ENCODE measurements around the gene COX4I1. TPM values are rescaled to one million over a fixed set of nuclear protein-coding genes. Genes with fewer than 3 reads are reported as not detected.

COX4I1 gene
- total and polyA plus RNA-seq, 2 of the 8 experiments (the other 6 are each of a cell fraction or from before 2014, with no cell fraction given), result 507 to 707 TPM

GRCh38 chr16:85798283-85798776 lies 1.2 kb upstream of the COX4I1 start:
- Histone ChIP-seq H2AK5ac (ENCODE audit: low read depth, low read length) (no peak overlapping the region), H3K9me3 (ENCODE audit: insufficient read depth in 2 of 2, low read depth in 1 of 2, low read length in 1 of 2) (no peaks in the 10 kb centered on the region), H3K4me1 (replicated peaks in 1 of 4; ENCODE audit: control insufficient read depth in 3 of 4, insufficient read depth in 4 of 4, low read length in 3 of 4) (peaks cover 0 to 3% (median 0%) of the 10 kb centered on the region in 4 experiments; a peak in 1 of 7 replicates), H2BK15ac (ENCODE audit: low read length) (no peak overlapping the region), H4K8ac (ENCODE audit: extremely low read depth, insufficient read depth, low read length) (no peak overlapping the region; the same call in 1 of the 2 replicates), H3K79me2 (ENCODE audit: control insufficient read depth in 1 of 2, insufficient read depth in 2 of 2, low read length in 2 of 2) (peaks cover 29 to 88% of the 10 kb centered on the region in 2 experiments), H3K18ac (ENCODE audit: extremely low read depth, low read length) (no peak overlapping the region), H3K4me3 (ENCODE audit: extremely low read depth in 1 of 4, insufficient read depth in 2 of 4, low read depth in 3 of 4, low read length in 4 of 4) (peak overlapping the region; percentile 82 to 97 (median 95)), H3K4ac (replicated peaks; ENCODE audit: insufficient read length, low read depth, low read length) (no peak overlapping the region), H3K14ac (ENCODE audit: insufficient read length) (no peak overlapping the region), H2BK20ac (ENCODE audit: low read length) (no peak overlapping the region), H3K9ac (replicated peaks in 1 of 4; ENCODE audit: extremely low read depth in 1 of 4, low read depth in 3 of 4, low read length in 3 of 4) (peak overlapping the region; percentile 83 to 99 (median 89)), H4K91ac (replicated peaks; ENCODE audit: insufficient read length, low read length) (no peak overlapping the region), H3K56ac (replicated peaks; ENCODE audit: insufficient read length, low read depth, low read length) (no peak overlapping the region), H3K27ac (ENCODE audit: low read depth, low read length) (0 out of 2 replicates have a peak overlapping the region, but pooled peaks have one; percentile 58), H3K4me2 (ENCODE audit: insufficient read depth in 1 of 2, low read depth in 2 of 2, low read length in 2 of 2) (peak overlapping the region; percentile 78 to 89), H3K27me3 (replicated peaks in 1 of 4; ENCODE audit: control insufficient read depth in 3 of 4, extremely low read depth in 1 of 4, insufficient read depth in 3 of 4, low read length in 3 of 4) (no peaks in the 10 kb centered on the region), H2BK5ac (ENCODE audit: low read depth, low read length) (no peak overlapping the region; the same call in 1 of the 2 replicates), H2AFZ (ENCODE audit: low read length) (no peak overlapping the region), H3K36me3 (ENCODE audit: control insufficient read depth in 2 of 4, insufficient read depth in 4 of 4, low read length in 3 of 4) (peaks cover 17 to 49% (median 27%) of the 10 kb centered on the region in 4 experiments), H4K5ac (ENCODE audit: insufficient read length, low read depth, low read length) (no peak overlapping the region), H2BK120ac (replicated peaks; ENCODE audit: low read depth, low read length) (no peak overlapping the region), H3K23me2 (ENCODE audit: low read depth, low read length) (peaks cover 6% of the 10 kb centered on the region), H3K23ac (ENCODE audit: insufficient read length) (no peak overlapping the region), H3K79me1 (ENCODE audit: low read depth, low read length) (peaks cover 11% of the 10 kb centered on the region), H4K20me1 (replicated peaks in 1 of 2; ENCODE audit: control insufficient read depth in 1 of 2, insufficient read depth in 2 of 2, low read length in 2 of 2) (peaks cover 6 to 19% of the 10 kb centered on the region in 2 experiments), H2BK12ac (ENCODE audit: low read depth, low read length) (no peak overlapping the region)
- ChIA-PET CTCF (ENCODE audit: partially characterized antibody) (interaction anchor here (1.0 kb wide), 1 partner anchor 12 kb away, joined by 3 read pairs; no protein-coding TSS in a partner anchor), POLR2A (ENCODE audit: partially characterized antibody) (interaction anchor here (0.7 to 1.6 kb wide), 4 partner anchors 9 to 48 kb away, joined by 3 to 6 read pairs (median 3); partner anchors contain the start of gene C16orf74)
- FAIRE-seq (no peak), DNase-seq (ENCODE audit: low read depth in 1 of 2, low spot score in 2 of 2) (no peak)
- WGBS, 2 experiments (ENCODE audit: extremely low coverage in 1 of 2, insufficient coverage in 1 of 2, insufficient read length in 1 of 2, insufficient replicate concordance in 2 of 2, low coverage in 1 of 2, low lambda C conversion rate in 2 of 2, missing lambda C conversion rate in 1 of 2), result 42% methylated on average over 17 of the region's 17 CpGs; no CpG with 5 or more reads in 1 of the 2 experiments
- TF ChIP-seq POLR2AphosphoS5 (IDR thresholded peaks at IDR 0.05; ENCODE audit: low read depth, low read length) (no peak), SIN3A (conservative IDR thresholded peaks at IDR 0.05 in 1 of 2, IDR thresholded peaks at IDR 0.05 in 1 of 2; ENCODE audit: low read depth in 1 of 2, low read length in 2 of 2) (no peak), SRF (IDR thresholded peaks at IDR 0.05; ENCODE audit: low read depth, low read length) (no peak), USF2 (IDR thresholded peaks at IDR 0.05; ENCODE audit: low read length) (no peak), POLR2A (IDR thresholded peaks at IDR 0.05; ENCODE audit: control extremely low read depth in 1 of 2, low read depth in 2 of 2, low read length in 2 of 2) (no peak), GABPA (IDR thresholded peaks at IDR 0.05; ENCODE audit: borderline replicate concordance, insufficient read depth, low read length) (no peak), ATF3 (IDR thresholded peaks at IDR 0.05; ENCODE audit: insufficient read depth, low read depth, low read length) (no peak), YY1 (IDR thresholded peaks at IDR 0.05; ENCODE audit: low read depth, low read length) (no peak), E2F6 (IDR thresholded peaks at IDR 0.05) (no peak), CBX8 (IDR thresholded peaks at IDR 0.05; ENCODE audit: borderline replicate concordance, low read depth, low read length) (no peak), MAFK (IDR thresholded peaks at IDR 0.05; ENCODE audit: low read depth, low read length) (no peak)
